22Rv1 (cell line): ENCODE measurements around the gene CNKSR3.
"Not testable (repeated sequence)": the region's sequence is repeated elsewhere in the genome, so short reads cannot be mapped to it uniquely, and the experiment has no call there.

Source experiments
- H3K27ac ChIP-seq: fragments of 450-650 bp; 2 replicates; pipeline ENCODE4 v1.5.1; 2017
- CTCF ChIP-seq: fragments of 450-650 bp; IDR thresholded peaks from 2 replicates; pipeline ENCODE4 v1.5.1; 2017; ENCODE audit warnings: mild to moderate bottlenecking
- ZFX ChIP-seq: fragments of 450-650 bp; IDR thresholded peaks from 2 replicates; pipeline ENCODE4 v1.6.1; 2017; ENCODE audit warnings: antibody characterized with exemption, borderline replicate concordance

The CNKSR3 gene

GRCh38 chr6:154548130-154548830 is 37.8 kb upstream of the CNKSR3 start:
- TF ChIP-seq ZFX: no peak
- TF ChIP-seq CTCF: no peak
- H3K27ac ChIP-seq: no peak overlapping the region

GRCh38 chr6:154543628-154544027 is 33.1 kb upstream of the CNKSR3 start:
- TF ChIP-seq CTCF (no peak), ZFX (no peak)
- H3K27ac ChIP-seq: no peak overlapping the region

GRCh38 chr6:154542747-154543146 is 32.3 kb upstream of the CNKSR3 start:
- TF ChIP-seq CTCF (no peak), ZFX (no peak)
- no peak overlapping the region for H3K27ac ChIP-seq

GRCh38 chr6:154541837-154542236 is 31.4 kb upstream of the CNKSR3 start:
- H3K27ac ChIP-seq: not testable (repeated sequence)

- TF ChIP-seq ZFX (no peak), CTCF (no peak)
- no peak overlapping the region for H3K27ac ChIP-seq
Observed at GRCh38 chr6:154539593-154540269, 29.2 kb upstream of the CNKSR3 start.

GRCh38 chr6:154538640-154539191 is 28.2 kb upstream of the CNKSR3 start:
- no peak overlapping the region for H3K27ac ChIP-seq
- TF ChIP-seq ZFX (no peak), CTCF (no peak)

- no peak overlapping the region for H3K27ac ChIP-seq
- TF ChIP-seq ZFX: no peak
- no peak for TF ChIP-seq CTCF
Observed at GRCh38 chr6:154537511-154538325, 27.2 kb upstream of the CNKSR3 start.
